ENCODE measurements around the gene ADAMTSL5. TPM values are rescaled to one million over a fixed set of nuclear protein-coding genes. Genes with fewer than 3 reads are reported as not detected.

ADAMTSL5 gene
- total RNA-seq, 1 donor from 2014 or later: 3.6 TPM

DNA sequence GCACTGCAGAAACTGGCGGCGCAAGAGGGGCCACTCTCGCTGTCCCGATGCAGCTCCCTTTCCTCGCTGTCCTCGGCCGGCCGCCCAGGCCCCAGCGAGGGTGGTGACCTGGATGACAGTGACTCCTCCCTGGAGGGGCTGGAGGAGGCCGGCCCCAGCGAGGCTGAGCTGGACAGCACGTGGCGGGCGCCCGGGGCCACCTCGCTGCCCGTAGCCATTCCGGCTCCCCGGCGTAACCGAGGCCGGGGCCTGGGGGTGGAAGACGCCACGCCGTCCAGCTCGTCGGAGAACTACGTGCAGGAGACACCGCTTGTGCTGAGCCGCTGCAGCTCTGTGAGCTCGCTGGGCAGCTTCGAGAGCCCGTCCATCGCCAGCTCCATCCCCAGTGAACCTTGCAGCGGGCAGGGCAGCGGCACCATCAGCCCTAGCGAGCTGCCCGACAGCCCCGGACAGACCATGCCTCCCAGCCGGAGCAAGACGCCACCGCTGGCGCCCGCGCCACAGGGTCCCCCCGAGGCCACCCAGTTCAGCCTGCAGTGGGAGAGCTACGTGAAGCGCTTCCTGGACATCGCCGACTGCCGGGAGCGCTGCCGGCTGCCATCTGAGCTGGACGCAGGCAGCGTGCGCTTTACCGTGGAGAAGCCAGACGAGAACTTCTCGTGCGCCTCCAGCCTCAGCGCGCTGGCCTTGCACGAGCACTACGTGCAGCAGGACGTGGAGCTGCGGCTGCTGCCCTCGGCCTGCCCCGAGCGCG, 46.2 kb downstream of the ADAMTSL5 start:
- intact Hi-C loops (cut with micrococcal nuclease): loop anchor here (5.0 kb wide), 1 partner anchor 296 kb away; no protein-coding TSS in a partner anchor
- no peak for DNase-seq (ENCODE audit: low spot score)
- Mint-ChIP-seq H3K27ac (no peak overlapping the region), H3K36me3 (ENCODE audit: low read depth) (no peaks in the 10 kb centered on the region), H3K4me1 (ENCODE audit: low read depth) (no peaks in the 10 kb centered on the region), H3K9me3 (no peaks in the 10 kb centered on the region), H3K27me3 (ENCODE audit: insufficient read depth) (peaks cover 7% of the 10 kb centered on the region), H3K4me3 (no peak overlapping the region)

DNA sequence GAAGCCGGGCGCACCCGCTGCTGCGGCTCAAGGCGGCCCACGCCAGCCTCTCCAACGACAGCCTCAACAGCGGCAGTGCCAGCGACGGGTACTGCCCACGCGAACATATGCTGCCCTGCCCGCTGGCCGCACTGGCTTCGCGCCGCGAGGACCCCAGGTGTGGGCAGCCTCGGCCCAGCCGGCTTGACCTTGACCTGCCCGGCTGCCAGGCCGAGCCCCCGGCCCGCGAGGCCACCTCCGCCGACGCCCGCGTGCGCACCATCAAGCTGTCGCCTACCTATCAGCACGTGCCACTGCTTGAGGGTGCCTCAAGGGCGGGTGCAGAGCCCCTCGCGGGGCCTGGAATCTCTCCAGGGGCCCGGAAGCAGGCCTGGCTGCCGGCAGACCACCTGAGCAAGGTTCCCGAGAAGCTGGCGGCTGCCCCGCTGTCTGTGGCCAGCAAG, 46.8 kb downstream of the ADAMTSL5 start:
- no peaks in the 10 kb centered on the region for H3K4me1 Mint-ChIP-seq (ENCODE audit: low read depth)
- peaks cover 7% of the 10 kb centered on the region for H3K27me3 Mint-ChIP-seq (ENCODE audit: insufficient read depth)
- no peak for DNase-seq (ENCODE audit: low spot score)
- no peak overlapping the region for H3K4me3 Mint-ChIP-seq
- no peak overlapping the region for H3K27ac Mint-ChIP-seq
- intact Hi-C loops (cut with micrococcal nuclease): loop anchor here (5.0 kb wide), 1 partner anchor 296 kb away; no protein-coding TSS in a partner anchor
- H3K36me3 Mint-ChIP-seq (ENCODE audit: low read depth): no peaks in the 10 kb centered on the region
- H3K9me3 Mint-ChIP-seq: no peaks in the 10 kb centered on the region

DNA sequence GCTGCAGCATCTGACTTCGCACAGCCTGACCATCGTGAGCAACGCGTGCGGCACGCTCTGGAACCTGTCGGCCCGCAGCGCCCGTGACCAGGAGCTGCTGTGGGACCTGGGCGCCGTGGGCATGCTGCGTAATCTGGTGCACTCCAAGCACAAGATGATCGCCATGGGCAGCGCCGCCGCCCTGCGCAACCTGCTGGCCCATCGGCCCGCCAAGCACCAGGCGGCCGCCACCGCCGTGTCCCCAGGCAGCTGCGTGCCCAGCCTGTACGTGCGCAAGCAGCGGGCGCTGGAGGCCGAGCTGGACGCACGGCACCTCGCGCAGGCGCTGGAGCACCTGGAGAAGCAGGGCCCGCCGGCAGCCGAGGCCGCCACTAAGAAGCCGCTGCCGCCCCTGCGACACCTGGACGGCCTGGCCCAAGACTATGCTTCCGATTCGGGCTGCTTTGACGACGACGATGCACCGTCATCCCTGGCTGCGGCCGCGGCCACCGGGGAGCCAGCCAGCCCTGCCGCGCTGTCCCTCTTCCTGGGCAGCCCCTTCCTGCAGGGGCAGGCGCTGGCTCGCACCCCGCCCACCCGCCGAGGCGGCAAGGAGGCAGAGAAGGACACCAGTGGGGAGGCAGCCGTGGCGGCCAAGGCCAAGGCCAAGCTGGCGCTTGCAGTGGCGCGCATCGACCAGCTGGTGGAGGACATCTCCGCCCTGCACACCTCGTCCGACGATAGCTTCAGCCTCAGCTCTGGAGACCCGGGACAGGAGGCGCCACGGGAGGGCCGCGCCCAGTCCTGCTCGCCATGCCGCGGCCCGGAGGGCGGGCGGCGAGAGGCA, 47.4 kb downstream of the ADAMTSL5 start:
- H3K4me3 Mint-ChIP-seq: no peak overlapping the region
- no peak for DNase-seq (ENCODE audit: low spot score)
- H3K27me3 Mint-ChIP-seq (ENCODE audit: insufficient read depth): peaks cover 7% of the 10 kb centered on the region
- intact Hi-C loops (cut with micrococcal nuclease): loop anchor here (5.0 kb wide), 1 partner anchor 297 kb away; no protein-coding TSS in a partner anchor
- H3K27ac Mint-ChIP-seq: no peak overlapping the region
- H3K4me1 Mint-ChIP-seq (ENCODE audit: low read depth): no peaks in the 10 kb centered on the region
- H3K36me3 Mint-ChIP-seq (ENCODE audit: low read depth): no peaks in the 10 kb centered on the region
- H3K9me3 Mint-ChIP-seq: no peaks in the 10 kb centered on the region

DNA sequence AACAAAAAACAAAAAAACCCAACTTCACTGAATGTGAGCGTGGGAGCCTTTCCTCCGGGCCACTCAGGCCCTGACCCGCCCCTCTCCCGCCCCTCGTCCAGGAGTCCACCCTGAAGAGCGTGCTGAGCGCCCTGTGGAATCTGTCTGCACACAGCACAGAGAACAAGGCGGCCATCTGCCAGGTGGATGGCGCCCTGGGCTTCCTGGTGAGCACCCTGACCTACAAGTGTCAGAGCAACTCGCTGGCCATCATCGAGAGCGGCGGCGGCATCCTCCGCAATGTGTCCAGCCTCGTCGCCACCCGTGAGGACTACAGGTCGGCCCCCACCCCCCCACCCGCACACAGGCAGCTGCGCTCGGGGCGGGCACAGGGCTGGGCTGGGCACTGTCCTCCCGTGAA, 51.0 kb downstream of the ADAMTSL5 start:
- no peaks in the 10 kb centered on the region for H3K36me3 Mint-ChIP-seq (ENCODE audit: low read depth)
- intact Hi-C loops (cut with micrococcal nuclease): no loop called here
- H3K4me3 Mint-ChIP-seq: no peak overlapping the region
- no peaks in the 10 kb centered on the region for H3K4me1 Mint-ChIP-seq (ENCODE audit: low read depth)
- DNase-seq (ENCODE audit: low spot score): no peak
- no peaks in the 10 kb centered on the region for H3K9me3 Mint-ChIP-seq
- H3K27me3 Mint-ChIP-seq (ENCODE audit: insufficient read depth): peaks cover 19% of the 10 kb centered on the region
- H3K27ac Mint-ChIP-seq: no peak overlapping the region

DNA sequence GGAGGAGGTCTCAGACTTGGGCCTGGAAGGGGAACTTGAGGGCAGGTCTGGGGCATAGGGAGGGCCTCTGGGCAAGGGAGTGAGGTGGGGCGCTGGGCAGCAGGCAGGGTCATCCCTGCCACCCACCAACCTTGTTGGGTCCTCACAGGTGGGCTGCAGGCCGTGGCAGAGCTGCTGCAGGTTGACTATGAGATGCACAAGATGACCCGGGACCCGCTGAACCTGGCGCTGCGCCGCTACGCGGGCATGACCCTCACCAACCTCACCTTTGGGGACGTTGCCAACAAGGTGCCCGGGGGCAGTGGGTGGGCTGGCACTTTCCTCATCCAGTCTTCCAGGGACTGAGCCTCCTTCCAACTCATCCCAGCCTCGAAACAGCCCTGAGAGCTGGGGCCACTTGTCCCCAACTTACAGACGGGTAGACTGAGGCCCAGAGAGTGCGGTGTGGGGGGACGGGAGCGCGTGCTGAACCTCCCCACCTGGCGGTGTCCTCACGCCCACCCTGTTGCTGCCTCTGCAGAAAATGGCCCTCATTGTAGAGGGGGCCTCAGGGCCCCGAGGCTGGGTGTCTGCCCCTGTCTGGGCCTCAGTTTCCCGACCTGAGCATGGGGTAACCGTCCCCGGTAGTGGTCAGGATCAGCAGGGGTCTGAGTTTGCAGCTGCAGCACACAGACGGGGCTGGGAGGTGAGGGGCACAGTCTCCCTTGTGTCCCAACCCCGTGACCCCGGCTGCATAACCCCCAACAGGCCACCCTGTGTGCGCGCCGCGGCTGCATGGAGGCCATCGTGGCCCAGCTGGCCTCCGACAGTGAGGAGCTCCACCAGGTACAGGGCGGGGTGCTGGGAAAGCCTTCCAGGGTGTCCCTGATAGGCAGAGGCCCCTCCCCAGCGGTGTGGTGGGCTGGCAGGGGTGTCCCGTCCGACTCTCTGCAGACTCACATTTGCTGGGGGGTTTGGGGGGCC, 52.5 kb downstream of the ADAMTSL5 start:
- H3K27me3 Mint-ChIP-seq (ENCODE audit: insufficient read depth): peaks cover 26% of the 10 kb centered on the region
- intact Hi-C loops (cut with micrococcal nuclease): no loop called here
- H3K4me3 Mint-ChIP-seq: no peak overlapping the region
- H3K9me3 Mint-ChIP-seq: no peaks in the 10 kb centered on the region
- no peak overlapping the region for H3K27ac Mint-ChIP-seq
- DNase-seq (ENCODE audit: low spot score): no peak
- H3K36me3 Mint-ChIP-seq (ENCODE audit: low read depth): no peaks in the 10 kb centered on the region
- peaks cover 5% of the 10 kb centered on the region for H3K4me1 Mint-ChIP-seq (ENCODE audit: low read depth)

DNA sequence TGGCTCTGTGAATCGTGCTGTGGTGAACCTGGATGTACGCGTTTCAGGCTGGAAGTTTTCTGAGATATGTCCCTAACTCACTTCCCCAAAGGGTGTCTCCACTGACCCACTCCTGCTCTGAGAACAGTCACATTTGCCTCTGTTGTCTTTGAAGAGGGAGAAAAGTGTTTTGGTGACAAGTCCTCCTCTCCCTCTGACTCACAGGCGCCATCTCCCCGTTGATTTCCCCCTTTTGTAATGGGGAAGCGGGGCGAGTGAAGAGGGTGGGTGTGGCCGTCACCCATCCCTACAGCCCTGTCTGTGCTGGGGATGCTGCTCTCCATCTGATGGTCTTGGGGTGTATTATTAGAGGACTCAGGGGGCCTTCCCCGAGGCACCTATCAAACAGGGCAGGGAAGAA, 53.3 kb downstream of the ADAMTSL5 start:
- H3K9me3 Mint-ChIP-seq: no peaks in the 10 kb centered on the region
- no peak for DNase-seq (ENCODE audit: low spot score)
- peaks cover 5% of the 10 kb centered on the region for H3K4me1 Mint-ChIP-seq (ENCODE audit: low read depth)
- H3K27ac Mint-ChIP-seq: no peak overlapping the region
- intact Hi-C loops (cut with micrococcal nuclease): no loop called here
- H3K4me3 Mint-ChIP-seq: no peak overlapping the region
- no peaks in the 10 kb centered on the region for H3K36me3 Mint-ChIP-seq (ENCODE audit: low read depth)
- H3K27me3 Mint-ChIP-seq (ENCODE audit: insufficient read depth): peaks cover 28% of the 10 kb centered on the region

DNA sequence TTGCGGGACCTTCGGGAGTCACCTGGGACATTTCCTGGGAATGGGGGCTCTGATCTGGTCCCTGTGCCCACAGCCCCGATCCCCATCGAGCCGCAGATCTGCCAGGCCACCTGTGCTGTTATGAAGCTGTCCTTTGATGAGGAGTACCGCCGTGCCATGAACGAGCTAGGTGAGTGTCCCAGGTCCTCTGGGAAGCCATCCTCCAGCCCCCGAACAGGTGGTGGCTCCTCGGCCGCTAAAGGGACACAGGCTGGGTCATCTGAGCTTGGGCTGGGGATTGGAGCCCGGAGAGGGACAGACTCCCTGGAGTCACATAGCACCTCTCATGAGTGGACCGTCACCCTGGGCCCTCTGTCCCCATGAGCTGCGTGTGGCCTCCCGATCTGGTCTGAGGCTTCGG, 54.9 kb downstream of the ADAMTSL5 start:
- Mint-ChIP-seq H3K27me3 (ENCODE audit: insufficient read depth) (peaks cover 36% of the 10 kb centered on the region), H3K4me3 (no peak overlapping the region), H3K27ac (no peak overlapping the region), H3K36me3 (ENCODE audit: low read depth) (no peaks in the 10 kb centered on the region), H3K4me1 (ENCODE audit: low read depth) (peaks cover 5% of the 10 kb centered on the region), H3K9me3 (no peaks in the 10 kb centered on the region)
- DNase-seq (ENCODE audit: low spot score): no peak
- intact Hi-C loops (cut with micrococcal nuclease): no loop called here

DNA sequence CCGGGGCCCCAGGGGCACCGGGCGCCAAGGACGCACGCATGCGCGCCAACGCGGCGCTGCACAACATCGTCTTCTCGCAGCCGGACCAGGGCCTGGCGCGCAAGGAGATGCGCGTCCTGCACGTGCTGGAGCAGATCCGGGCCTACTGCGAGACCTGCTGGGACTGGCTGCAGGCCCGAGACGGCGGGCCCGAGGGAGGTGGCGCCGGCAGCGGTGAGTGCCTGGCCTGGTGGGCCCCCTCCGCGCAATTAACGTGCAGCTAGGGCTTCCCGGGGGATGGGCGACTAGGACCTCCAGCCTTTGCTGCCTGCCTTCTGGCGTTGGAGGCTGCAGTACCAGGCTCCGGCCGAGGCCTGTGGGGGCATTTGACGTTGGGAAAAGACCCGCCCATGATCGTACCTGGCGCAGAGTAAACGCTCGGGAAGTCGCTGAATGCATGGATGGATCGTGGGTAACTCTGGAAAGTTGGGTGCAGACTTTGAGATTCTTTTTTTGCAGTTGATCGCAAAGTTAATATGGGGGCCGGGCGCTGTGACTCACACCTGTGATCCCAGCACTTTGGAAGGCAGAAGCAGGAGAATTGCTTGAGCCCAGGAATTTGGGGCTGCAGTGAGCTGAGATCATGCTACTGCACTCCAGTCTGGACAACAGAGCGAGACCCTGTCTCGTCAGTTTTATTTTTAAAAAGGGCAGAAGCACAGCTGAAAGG, 55.6 kb downstream of the ADAMTSL5 start:
- no peaks in the 10 kb centered on the region for H3K36me3 Mint-ChIP-seq (ENCODE audit: low read depth)
- H3K4me3 Mint-ChIP-seq: no peak overlapping the region
- H3K27ac Mint-ChIP-seq: no peak overlapping the region
- H3K27me3 Mint-ChIP-seq (ENCODE audit: insufficient read depth): peaks cover 37% of the 10 kb centered on the region
- H3K4me1 Mint-ChIP-seq (ENCODE audit: low read depth): peaks cover 5% of the 10 kb centered on the region
- no peak for DNase-seq (ENCODE audit: low spot score)
- H3K9me3 Mint-ChIP-seq: no peaks in the 10 kb centered on the region
- intact Hi-C loops (cut with micrococcal nuclease): no loop called here

DNA sequence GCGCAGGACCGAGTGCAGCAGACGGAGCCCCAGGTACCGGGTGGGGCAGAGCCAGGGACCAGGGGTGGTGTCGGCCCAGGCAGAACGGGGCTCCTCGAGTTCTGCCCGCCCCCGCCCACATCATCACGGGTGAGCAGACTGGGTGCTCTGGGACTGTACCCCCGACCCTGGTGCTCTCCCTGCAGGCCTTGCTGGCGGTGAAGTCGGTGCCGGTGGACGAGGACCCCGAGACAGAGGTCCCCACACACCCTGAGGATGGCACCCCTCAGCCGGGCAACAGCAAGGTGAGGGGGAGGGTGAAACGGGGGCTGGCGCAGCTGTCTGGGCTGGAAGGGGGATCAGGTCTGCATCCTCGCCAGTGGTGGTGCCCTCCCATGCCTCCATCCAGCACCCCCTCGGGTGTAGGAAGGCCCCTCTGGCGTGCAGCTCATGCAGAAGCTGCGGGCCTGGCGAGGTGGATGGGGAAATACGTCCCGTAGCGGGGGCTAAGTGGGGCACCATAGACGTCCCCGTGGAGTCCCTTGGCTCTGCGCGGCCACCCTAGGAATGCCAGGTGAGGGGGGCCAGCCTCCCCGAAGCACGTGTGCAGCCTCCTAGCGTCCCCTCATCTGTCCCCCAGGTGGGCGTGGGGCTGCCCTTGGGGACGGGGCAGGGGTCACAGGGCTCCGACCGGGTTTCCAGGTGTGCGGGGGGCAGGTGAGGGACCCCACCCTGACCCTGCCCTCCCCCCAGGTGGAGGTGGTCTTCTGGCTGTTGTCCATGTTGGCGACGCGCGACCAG, 56.5 kb downstream of the ADAMTSL5 start:
- intact Hi-C loops (cut with micrococcal nuclease): no loop called here
- DNase-seq (ENCODE audit: low spot score): no peak
- Mint-ChIP-seq H3K9me3 (no peaks in the 10 kb centered on the region), H3K4me3 (no peak overlapping the region), H3K36me3 (ENCODE audit: low read depth) (no peaks in the 10 kb centered on the region), H3K4me1 (ENCODE audit: low read depth) (peaks cover 5% of the 10 kb centered on the region), H3K27me3 (ENCODE audit: insufficient read depth) (peaks cover 37% of the 10 kb centered on the region), H3K27ac (no peak overlapping the region)

DNA sequence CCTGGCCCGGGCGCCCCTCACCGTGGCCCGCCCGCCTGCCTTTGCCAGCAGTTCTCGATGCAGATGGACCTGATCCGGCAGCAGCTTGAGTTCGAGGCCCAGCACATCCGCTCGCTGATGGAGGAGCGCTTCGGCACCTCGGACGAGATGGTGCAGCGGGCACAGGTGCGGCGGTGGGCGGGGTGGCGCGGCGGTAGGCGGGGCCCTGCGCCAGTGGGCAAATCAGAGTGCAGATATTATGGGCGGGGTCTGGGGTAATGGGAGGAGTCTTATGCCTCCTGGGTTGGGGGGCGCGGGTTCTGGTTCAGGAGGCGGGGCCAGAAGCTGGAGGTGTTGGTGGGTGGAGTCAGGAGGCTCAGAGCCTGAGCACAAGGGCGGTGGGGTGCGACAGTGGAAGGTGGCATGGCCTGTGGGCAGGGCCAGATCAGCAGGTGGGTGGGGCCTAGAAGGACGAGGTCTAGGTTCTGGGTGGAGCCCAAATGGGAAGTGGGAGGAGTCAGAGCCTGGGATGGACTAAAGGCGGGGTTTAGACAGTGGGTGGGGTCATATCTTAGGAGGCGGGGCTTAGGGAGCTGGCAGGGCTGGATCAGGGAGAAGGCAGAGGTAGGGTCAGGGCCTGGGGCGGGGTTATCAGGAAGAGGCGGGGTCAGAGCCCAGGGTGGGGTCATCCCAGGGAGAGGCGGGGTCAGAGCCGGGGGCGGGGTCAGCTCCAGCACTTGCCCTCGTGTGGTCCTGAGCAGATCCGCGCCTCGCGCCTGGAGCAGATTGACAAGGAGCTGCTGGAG, 57.3 kb downstream of the ADAMTSL5 start:
- H3K36me3 Mint-ChIP-seq (ENCODE audit: low read depth): no peaks in the 10 kb centered on the region
- no peaks in the 10 kb centered on the region for H3K9me3 Mint-ChIP-seq
- H3K27me3 Mint-ChIP-seq (ENCODE audit: insufficient read depth): peaks cover 44% of the 10 kb centered on the region
- H3K27ac Mint-ChIP-seq: peak overlapping the region; percentile 2
- peaks cover 5% of the 10 kb centered on the region for H3K4me1 Mint-ChIP-seq (ENCODE audit: low read depth)
- intact Hi-C loops (cut with micrococcal nuclease): loop anchor here (1.0 to 2.0 kb wide), 2 partner anchors 10 to 15 kb away; no protein-coding TSS in a partner anchor
- peak; percentile 49 for DNase-seq (ENCODE audit: low spot score)
- H3K4me3 Mint-ChIP-seq: no peak overlapping the region
